Colonic mucosa (tissue), 4 donors: ENCODE data around the gene DTX4. TPM values are rescaled to one million over a fixed set of nuclear protein-coding genes. Genes with fewer than 3 reads are reported as not detected.
"Not testable (repeated sequence)": the region's sequence is repeated elsewhere in the genome, so short reads cannot be mapped to it uniquely, and the experiment has no call there.

ENCODE experiments used
- DNase-seq: peaks from one replicate; pipeline ENCODE4 v3.0.0-alpha.2; 2020
- H3K27ac ChIP-seq: fragments of 200-600 bp; one replicate; pipeline ENCODE4 v1.8.0; 2021
- H3K27me3 ChIP-seq: fragments of 200-600 bp; one replicate; pipeline ENCODE4 v1.8.0; 2021
- H3K36me3 ChIP-seq: fragments of 200-600 bp; one replicate; pipeline ENCODE4 v1.8.0; 2021
- H3K4me1 ChIP-seq: fragments of 200-600 bp; one replicate; pipeline ENCODE4 v1.8.0; 2021; ENCODE audit warnings: mild to moderate bottlenecking
- H3K4me3 ChIP-seq: fragments of 200-600 bp; one replicate; pipeline ENCODE4 v1.8.0; 2021
- H3K9ac ChIP-seq, 2 donors: one replicate each; pipeline ENCODE4 v1.7.0; 2013; ENCODE audit warnings: control low read depth in 2 of 2, low read depth in 2 of 2, low read length in 2 of 2
- H3K9me3 ChIP-seq: fragments of 200-600 bp; one replicate; pipeline ENCODE4 v1.8.0; 2021
- CTCF ChIP-seq: fragments of 200-600 bp; IDR thresholded peaks from one replicate; pipeline ENCODE4 v1.8.0; 2022; ENCODE audit warnings: antibody characterized with exemption, mild to moderate bottlenecking
- intact Hi-C: fragments of 100-400 bp; cut with DNase I; formaldehyde crosslinking; loops from one replicate; pipeline ENCODE4 v1.14.1; 2022
- total RNA-seq, 2 donors: library from RNA; stranded (reverse); fragmentation: NEBNext Ultra II Directional in 1 of 2; extraction: Animal tissue kit (Norgen Biotek cat#: 25700) in 1 of 2; gene quantifications; one replicate each; pipeline ENCODE4 v1.2.1, GENCODE V29; 2021
- donor health status: healthy.
- donor health status: DM: no; HTN: no; CAD: no.
- donor health status: DM: no; HTN: no; CAD: no.

Gene DTX4
- total RNA-seq, result 10 to 100 TPM; 54.7 to 59.7 TPM

GRCh38 chr11:59171508-59172322 lies at the start of gene DTX4:
Gene DTX4, plus strand, starts transcription at chr11:59172132. Its CDS starts 464 bp downstream, at chr11:59172596.
- TF ChIP-seq CTCF, result peak; percentile 90
- Histone ChIP-seq H3K36me3 (no peaks in the 10 kb centered on the region), H3K9ac (peak within 1 kb of the TSS; percentile 90 to 99), H3K4me3 (peak within 1 kb of the TSS; percentile 61), H3K27me3 (no peaks in the 10 kb centered on the region), H3K27ac (peak within 1 kb of the TSS; percentile 91), H3K9me3 (no peaks in the 10 kb centered on the region), H3K4me1 (peaks cover 5% of the 10 kb centered on the region)
- intact Hi-C loops, result loop anchor here (2.0 kb wide), 3 partner anchors 15 to 113 kb away; no protein-coding TSS in a partner anchor
- DNase-seq, result peak; percentile 97

- H3K27me3 ChIP-seq, result no peaks in the 10 kb centered on the region
- H3K27ac ChIP-seq, result no peak overlapping the region
- H3K4me1 ChIP-seq, result no peaks in the 10 kb centered on the region
- no peaks in the 10 kb centered on the region for H3K36me3 ChIP-seq
- peak overlapping the region in 1 of 2 donors; percentile 1 for H3K9ac ChIP-seq
- no peaks in the 10 kb centered on the region for H3K9me3 ChIP-seq
- intact Hi-C loops, result loop anchor here (2.0 to 10.0 kb wide), 2 partner anchors 43 to 81 kb away; no protein-coding TSS in a partner anchor
- no peak overlapping the region for H3K4me3 ChIP-seq
- DNase-seq, result peak; percentile 87
- TF ChIP-seq CTCF, result peak; percentile 95
These were observed 36.1 kb upstream of the DTX4 start for GRCh38 chr11:59135648-59136461.

GRCh38 chr11:59136551-59136950 lies 35.4 kb upstream of the DTX4 start:
- H3K36me3 ChIP-seq, H3K4me3 ChIP-seq, H3K9ac ChIP-seq, H3K4me1 ChIP-seq, H3K27ac ChIP-seq, H3K27me3 ChIP-seq, H3K9me3 ChIP-seq, DNase-seq: not testable (repeated sequence)
- intact Hi-C loops, result loop anchor here (2.0 to 10.0 kb wide), 2 partner anchors 44 to 82 kb away; no protein-coding TSS in a partner anchor

GRCh38 chr11:59137190-59137589 lies 34.7 kb upstream of the DTX4 start:
- Histone ChIP-seq H3K4me3 (no peak overlapping the region), H3K4me1 (no peaks in the 10 kb centered on the region), H3K27ac (no peak overlapping the region), H3K36me3 (no peaks in the 10 kb centered on the region), H3K27me3 (no peaks in the 10 kb centered on the region), H3K9ac (no peak overlapping the region), H3K9me3 (no peaks in the 10 kb centered on the region)
- intact Hi-C loops, result loop anchor here (2.0 to 10.0 kb wide), 2 partner anchors 44 to 82 kb away; no protein-coding TSS in a partner anchor
- TF ChIP-seq CTCF, result no peak
- no peak for DNase-seq

GRCh38 chr11:59138643-59139042 lies 33.3 kb upstream of the DTX4 start:
- Histone ChIP-seq H3K27ac (no peak overlapping the region), H3K4me1 (no peaks in the 10 kb centered on the region), H3K9me3 (no peaks in the 10 kb centered on the region), H3K4me3 (no peak overlapping the region), H3K36me3 (no peaks in the 10 kb centered on the region), H3K9ac (no peak overlapping the region), H3K27me3 (no peaks in the 10 kb centered on the region)
- intact Hi-C loops, result loop anchor here (10.0 kb wide), 1 partner anchor 84 kb away; no protein-coding TSS in a partner anchor
- no peak for DNase-seq
- TF ChIP-seq CTCF, result no peak
